ENCODE data around the gene TRMT61A. TPM values are rescaled to one million over a fixed set of nuclear protein-coding genes. Genes with fewer than 3 reads are reported as not detected.
A peak's percentile ranks its signal among the peaks of the same experiment; 100 is the strongest.

The TRMT61A gene
- total RNA-seq, 1 donor from 2014 or later = 9.1 TPM

- no peak for DNase-seq (ENCODE audit: low spot score)
These were observed 17.1 kb downstream of the TRMT61A start for GRCh38 chr14:103545915-103546651.

- DNase-seq (ENCODE audit: low spot score) = peak; percentile 58
These were observed 17.9 kb downstream of the TRMT61A start for GRCh38 chr14:103546652-103547454.

- no peak for DNase-seq (ENCODE audit: low spot score)
These were observed 18.5 kb downstream of the TRMT61A start for GRCh38 chr14:103547455-103547940.

- DNase-seq (ENCODE audit: low spot score) = no peak
These were observed 19.0 kb downstream of the TRMT61A start for GRCh38 chr14:103547941-103548462.

- DNase-seq (ENCODE audit: low spot score) = no peak
These were observed 19.7 kb downstream of the TRMT61A start for GRCh38 chr14:103548463-103549351.

- no peak for DNase-seq (ENCODE audit: low spot score)
These were observed 20.6 kb downstream of the TRMT61A start for GRCh38 chr14:103549361-103550311.

GRCh38 chr14:103550451-103551337 lies 21.7 kb downstream of the TRMT61A start:
- no peak for DNase-seq (ENCODE audit: low spot score)

- no peak for DNase-seq (ENCODE audit: low spot score)
These were observed 22.4 kb downstream of the TRMT61A start for GRCh38 chr14:103551338-103551762.

GRCh38 chr14:103552011-103552845 lies 23.2 kb downstream of the TRMT61A start:
- no peak for DNase-seq (ENCODE audit: low spot score)

GRCh38 chr14:103552846-103553210 lies 23.8 kb downstream of the TRMT61A start:
- DNase-seq (ENCODE audit: low spot score) = no peak

- DNase-seq (ENCODE audit: low spot score) = no peak
These were observed 26.8 kb downstream of the TRMT61A start for GRCh38 chr14:103555559-103556337.

- DNase-seq (ENCODE audit: low spot score) = no peak
These were observed 28.2 kb downstream of the TRMT61A start for GRCh38 chr14:103556946-103557758.

GRCh38 chr14:103558071-103558882 lies 29.3 kb downstream of the TRMT61A start:
- peak; percentile 62 for DNase-seq (ENCODE audit: low spot score)

GRCh38 chr14:103559766-103560165 lies 30.8 kb downstream of the TRMT61A start:
- no peak for DNase-seq (ENCODE audit: low spot score)

- no peak for DNase-seq (ENCODE audit: low spot score)
These were observed 31.7 kb downstream of the TRMT61A start for GRCh38 chr14:103560691-103561090.

Measured in umbilical cord (tissue), 2 donors.